Measurements from ENCODE around the gene SF3B1.
"Not testable (repeated sequence)": the region's sequence is repeated elsewhere in the genome, so short reads cannot be mapped to it uniquely, and the experiment has no call there.

Gene SF3B1, protein sequence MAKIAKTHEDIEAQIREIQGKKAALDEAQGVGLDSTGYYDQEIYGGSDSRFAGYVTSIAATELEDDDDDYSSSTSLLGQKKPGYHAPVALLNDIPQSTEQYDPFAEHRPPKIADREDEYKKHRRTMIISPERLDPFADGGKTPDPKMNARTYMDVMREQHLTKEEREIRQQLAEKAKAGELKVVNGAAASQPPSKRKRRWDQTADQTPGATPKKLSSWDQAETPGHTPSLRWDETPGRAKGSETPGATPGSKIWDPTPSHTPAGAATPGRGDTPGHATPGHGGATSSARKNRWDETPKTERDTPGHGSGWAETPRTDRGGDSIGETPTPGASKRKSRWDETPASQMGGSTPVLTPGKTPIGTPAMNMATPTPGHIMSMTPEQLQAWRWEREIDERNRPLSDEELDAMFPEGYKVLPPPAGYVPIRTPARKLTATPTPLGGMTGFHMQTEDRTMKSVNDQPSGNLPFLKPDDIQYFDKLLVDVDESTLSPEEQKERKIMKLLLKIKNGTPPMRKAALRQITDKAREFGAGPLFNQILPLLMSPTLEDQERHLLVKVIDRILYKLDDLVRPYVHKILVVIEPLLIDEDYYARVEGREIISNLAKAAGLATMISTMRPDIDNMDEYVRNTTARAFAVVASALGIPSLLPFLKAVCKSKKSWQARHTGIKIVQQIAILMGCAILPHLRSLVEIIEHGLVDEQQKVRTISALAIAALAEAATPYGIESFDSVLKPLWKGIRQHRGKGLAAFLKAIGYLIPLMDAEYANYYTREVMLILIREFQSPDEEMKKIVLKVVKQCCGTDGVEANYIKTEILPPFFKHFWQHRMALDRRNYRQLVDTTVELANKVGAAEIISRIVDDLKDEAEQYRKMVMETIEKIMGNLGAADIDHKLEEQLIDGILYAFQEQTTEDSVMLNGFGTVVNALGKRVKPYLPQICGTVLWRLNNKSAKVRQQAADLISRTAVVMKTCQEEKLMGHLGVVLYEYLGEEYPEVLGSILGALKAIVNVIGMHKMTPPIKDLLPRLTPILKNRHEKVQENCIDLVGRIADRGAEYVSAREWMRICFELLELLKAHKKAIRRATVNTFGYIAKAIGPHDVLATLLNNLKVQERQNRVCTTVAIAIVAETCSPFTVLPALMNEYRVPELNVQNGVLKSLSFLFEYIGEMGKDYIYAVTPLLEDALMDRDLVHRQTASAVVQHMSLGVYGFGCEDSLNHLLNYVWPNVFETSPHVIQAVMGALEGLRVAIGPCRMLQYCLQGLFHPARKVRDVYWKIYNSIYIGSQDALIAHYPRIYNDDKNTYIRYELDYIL

DNA sequence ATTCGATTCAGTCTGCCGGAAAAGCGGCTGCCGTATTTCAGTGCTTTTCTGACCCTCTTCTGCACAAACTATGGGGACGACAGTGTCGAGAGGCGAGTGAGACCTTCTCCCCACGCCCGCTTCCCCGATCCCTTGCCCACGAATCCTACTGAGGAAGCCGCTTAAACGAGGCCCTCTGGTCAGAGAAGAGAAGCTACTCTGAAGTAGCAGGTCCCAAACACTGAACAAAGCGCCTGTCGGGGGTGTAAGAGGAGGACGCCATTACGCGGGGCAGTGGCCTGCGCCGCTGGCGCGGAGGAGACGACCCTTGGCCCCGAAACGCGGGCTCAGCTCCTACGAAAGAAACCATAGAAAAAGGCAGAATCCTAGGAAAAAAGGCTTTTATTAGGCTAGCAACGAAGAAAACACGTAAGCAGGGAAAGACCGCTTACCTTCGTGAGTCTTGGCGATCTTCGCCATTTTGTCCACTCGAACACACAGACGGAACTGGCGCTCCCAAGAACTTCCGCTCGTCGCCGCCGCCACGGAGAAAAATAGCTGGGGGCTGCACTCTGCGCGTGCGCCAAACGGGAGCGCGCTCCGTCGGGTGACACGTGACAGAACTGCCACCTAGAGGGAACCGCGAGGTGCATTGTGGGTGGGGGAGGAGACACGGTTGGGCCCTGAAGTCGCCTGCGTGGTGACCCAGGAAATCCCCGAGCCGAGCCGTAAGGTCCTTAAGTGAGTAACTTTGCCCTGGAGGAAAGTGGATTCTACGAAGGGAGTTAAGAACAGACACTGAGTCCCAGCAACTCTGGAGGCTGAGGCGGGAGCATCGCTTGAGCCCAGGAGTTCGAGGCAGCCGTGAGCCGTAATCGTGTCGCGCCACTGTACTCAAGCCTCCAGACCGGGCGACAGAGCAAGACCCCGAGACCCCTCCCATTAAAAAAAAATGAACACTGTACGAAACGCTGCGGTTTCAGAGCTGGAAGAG lies at the start of gene SF3B1:
SF3B1 (minus strand) TSS at position 488 of the 973 bp plus-strand sequence; CDS start at position 459, 29 bp downstream.
- TF ChIP-seq, protein P1, sequence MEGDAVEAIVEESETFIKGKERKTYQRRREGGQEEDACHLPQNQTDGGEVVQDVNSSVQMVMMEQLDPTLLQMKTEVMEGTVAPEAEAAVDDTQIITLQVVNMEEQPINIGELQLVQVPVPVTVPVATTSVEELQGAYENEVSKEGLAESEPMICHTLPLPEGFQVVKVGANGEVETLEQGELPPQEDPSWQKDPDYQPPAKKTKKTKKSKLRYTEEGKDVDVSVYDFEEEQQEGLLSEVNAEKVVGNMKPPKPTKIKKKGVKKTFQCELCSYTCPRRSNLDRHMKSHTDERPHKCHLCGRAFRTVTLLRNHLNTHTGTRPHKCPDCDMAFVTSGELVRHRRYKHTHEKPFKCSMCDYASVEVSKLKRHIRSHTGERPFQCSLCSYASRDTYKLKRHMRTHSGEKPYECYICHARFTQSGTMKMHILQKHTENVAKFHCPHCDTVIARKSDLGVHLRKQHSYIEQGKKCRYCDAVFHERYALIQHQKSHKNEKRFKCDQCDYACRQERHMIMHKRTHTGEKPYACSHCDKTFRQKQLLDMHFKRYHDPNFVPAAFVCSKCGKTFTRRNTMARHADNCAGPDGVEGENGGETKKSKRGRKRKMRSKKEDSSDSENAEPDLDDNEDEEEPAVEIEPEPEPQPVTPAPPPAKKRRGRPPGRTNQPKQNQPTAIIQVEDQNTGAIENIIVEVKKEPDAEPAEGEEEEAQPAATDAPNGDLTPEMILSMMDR (IDR thresholded peaks at IDR 0.05; ENCODE audit: low read length, missing control alignments) = no peak
- peak; percentile 97 for DNase-seq (ENCODE audit: low read depth)

DNA sequence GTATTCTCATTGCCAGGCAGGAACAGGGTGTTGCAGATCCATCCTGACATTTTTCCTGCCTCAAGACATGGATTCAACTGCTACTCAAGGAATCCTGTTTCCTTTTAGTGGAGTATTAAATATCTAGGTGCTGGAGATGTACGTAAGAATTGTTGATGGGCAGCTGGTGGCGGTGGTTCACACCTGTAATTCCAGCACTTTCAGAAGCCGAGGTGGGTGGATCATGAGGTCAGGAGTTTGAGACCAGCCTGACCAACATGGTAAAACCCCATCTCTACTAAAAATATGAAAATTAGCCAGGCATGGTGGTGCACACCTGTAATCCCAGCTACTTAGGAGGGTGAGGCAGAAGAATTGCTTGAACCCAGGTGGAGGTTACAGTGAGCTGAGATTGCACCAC lies 49.4 kb upstream of the SF3B1 start:
- not testable (repeated sequence) for H3K4me3 ChIP-seq (replicated peaks; ENCODE audit: low read depth, low read length); DNase-seq (ENCODE audit: low read depth)

More for the DNA sequence above, at the start of gene SF3B1:
- H3K4me3 ChIP-seq (replicated peaks; ENCODE audit: low read depth, low read length) = peak within 1 kb of the TSS; percentile 100

DNA sequence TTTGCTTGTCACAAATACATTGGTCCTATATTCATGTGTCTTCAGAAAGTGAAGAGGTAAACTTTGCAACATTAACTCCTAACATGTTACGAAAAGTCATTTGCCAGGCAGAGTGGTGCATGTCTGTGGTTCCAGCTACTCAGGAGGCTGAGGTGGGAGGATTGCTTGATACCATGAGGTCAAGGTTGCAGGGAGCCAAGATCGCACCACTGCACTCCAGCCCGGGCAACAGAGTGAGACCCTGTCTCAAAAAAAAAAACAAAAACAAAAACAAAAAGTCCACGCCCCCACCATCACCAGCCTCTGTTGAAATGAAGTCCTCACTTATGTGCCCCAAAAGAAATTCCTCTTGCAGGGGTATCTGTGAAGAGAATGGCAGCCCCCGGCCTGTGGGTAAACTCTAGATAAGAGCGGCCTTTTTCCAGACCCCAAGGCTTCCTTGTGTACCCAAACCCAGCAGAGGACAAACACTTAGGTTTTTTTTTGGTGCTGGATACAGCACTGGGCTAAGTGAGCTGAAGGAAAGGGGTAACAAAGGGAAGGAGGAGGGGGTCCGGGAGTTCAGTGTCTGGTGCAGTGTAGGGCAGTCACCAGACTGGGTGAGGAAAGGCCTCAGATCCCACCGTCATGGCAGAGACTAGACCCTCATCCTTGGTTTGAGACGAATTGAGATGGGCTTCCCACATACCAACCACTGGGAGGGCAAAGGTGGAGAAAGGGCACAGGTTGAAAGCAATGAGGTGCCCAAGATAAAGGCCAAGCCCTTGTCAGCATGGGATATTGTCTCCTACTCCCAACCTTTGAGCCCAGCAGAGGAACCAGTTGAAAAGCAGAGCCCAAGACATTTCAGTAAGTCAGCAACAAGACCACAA lies 45.6 kb upstream of the SF3B1 start:
- no peak overlapping the region for H3K4me3 ChIP-seq (replicated peaks; ENCODE audit: low read depth, low read length)
- DNase-seq (ENCODE audit: low read depth) = no peak
- TF ChIP-seq, protein P1 (IDR thresholded peaks at IDR 0.05; ENCODE audit: low read length, missing control alignments) = no peak

DNA sequence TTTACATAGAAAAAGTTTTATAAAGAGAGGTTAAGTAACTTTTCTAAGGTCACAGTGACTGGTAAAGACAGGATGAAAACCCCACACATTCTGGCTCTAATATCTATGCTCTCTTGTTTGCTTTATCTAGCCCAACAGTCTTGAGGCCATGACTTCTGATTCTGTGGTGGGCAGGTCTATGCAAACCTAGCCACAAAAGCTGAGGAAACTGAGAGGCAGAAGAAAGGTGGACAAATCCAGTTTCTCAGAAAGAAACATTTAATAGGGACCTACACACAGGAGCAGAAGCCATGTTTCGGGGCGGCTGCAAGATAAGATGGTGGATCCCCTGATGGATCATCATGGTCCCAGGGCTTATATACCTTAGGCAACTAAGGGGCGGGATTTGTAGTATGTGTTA lies 43.0 kb upstream of the SF3B1 start:
- H3K4me3 ChIP-seq (replicated peaks; ENCODE audit: low read depth, low read length) = no peak overlapping the region
- DNase-seq (ENCODE audit: low read depth) = no peak
- TF ChIP-seq, protein P1 (IDR thresholded peaks at IDR 0.05; ENCODE audit: low read length, missing control alignments) = no peak

DNA sequence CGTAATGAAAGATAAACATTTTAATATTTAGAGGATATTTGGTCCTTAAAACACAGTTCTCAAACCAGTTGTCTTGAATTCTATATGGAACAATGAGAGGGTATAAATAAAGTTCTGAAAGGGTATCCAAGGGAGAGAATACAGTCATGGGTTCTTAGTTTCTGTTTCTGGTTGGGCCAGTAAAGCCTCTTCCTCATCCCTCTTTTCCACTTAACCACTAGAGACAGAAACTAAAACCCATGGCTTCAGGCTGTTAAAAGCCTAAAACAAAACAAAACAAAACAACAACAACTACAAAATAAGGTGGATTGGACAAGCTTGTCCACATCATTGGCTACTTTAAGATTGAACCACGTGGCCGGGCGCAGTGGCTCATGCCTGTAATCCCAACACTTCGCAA lies 37.3 kb upstream of the SF3B1 start:
- no peak overlapping the region for H3K4me3 ChIP-seq (replicated peaks; ENCODE audit: low read depth, low read length)
- TF ChIP-seq, protein P1 (IDR thresholded peaks at IDR 0.05; ENCODE audit: low read length, missing control alignments) = no peak
- no peak for DNase-seq (ENCODE audit: low read depth)

DNA sequence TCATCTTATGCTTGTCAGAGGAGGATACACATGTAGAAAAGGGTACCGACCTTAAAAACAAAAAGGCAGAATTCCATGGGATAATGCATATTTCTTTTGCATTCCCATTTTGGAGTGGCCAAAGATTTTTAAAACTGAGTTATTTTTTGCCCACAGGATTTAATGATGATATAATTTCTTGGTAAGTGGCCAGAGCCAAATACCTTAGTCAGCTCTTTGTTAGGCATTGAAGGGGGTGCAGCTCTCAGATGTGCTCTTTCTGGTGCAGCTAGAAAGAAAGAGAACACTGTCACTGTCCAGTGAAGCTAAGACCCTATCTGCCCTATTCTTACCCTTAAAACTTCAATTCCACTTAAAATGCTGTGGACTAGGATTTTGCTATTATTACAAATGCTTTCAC lies 29.3 kb upstream of the SF3B1 start:
- peak; percentile 23 for DNase-seq (ENCODE audit: low read depth)
- no peak overlapping the region for H3K4me3 ChIP-seq (replicated peaks; ENCODE audit: low read depth, low read length)
- TF ChIP-seq, protein P1 (IDR thresholded peaks at IDR 0.05; ENCODE audit: low read length, missing control alignments) = no peak
